Activated naive CD4-positive, alpha-beta T cell treated with anti-CD3 and anti-CD28 coated beads, Interleukin-2, amount 10 ng/mL, durations not matched to agents 7 days and 5 days (primary cell): Measurements from ENCODE around the gene USP1.

ENCODE experiments used
- CTCF ChIA-PET: fragments of 350-600 bp; sonication (Branson Sonifier 250); formaldehyde crosslinking; loops from one replicate; lab custom pipeline; 2021; ENCODE audit warnings: antibody characterized with exemption; lab: Charles Lee
- DNase-seq: peaks from one replicate; pipeline ENCODE4 v3.0.0-alpha.2; 2020
- H3K27ac Mint-ChIP-seq: one replicate; pipeline ENCODE4 v1.8.0; 2021; ENCODE audit warnings: mild to moderate bottlenecking, moderate library complexity, mixed read lengths
- H3K27me3 Mint-ChIP-seq: one replicate; pipeline ENCODE4 v1.8.0; 2021; ENCODE audit warnings: mild to moderate bottlenecking, mixed read lengths
- H3K36me3 Mint-ChIP-seq: one replicate; pipeline ENCODE4 v1.8.0; 2021; ENCODE audit warnings: mixed read lengths
- H3K4me1 Mint-ChIP-seq: one replicate; pipeline ENCODE4 v1.8.0; 2021; ENCODE audit warnings: mixed read lengths
- H3K4me3 Mint-ChIP-seq: one replicate; pipeline ENCODE4 v1.8.0; 2021; ENCODE audit warnings: mild to moderate bottlenecking, moderate library complexity, mixed read lengths
- H3K9me3 Mint-ChIP-seq: one replicate; pipeline ENCODE4 v1.8.0; 2021; ENCODE audit warnings: mixed read lengths

USP1 gene

GRCh38 chr1:62435231-62436038 lies 1.4 kb upstream of the USP1 start:
- H3K4me3 Mint-ChIP-seq, result peak overlapping the region; percentile 86
- peaks cover 17% of the 10 kb centered on the region for H3K36me3 Mint-ChIP-seq
- peaks cover 30% of the 10 kb centered on the region for H3K4me1 Mint-ChIP-seq
- H3K27ac Mint-ChIP-seq, result peak overlapping the region; percentile 100
- peaks cover 8% of the 10 kb centered on the region for H3K27me3 Mint-ChIP-seq
- CTCF ChIA-PET, result interaction anchor here (0.7 to 1.2 kb wide), 2 partner anchors 11 to 311 kb away, joined by 3 read pairs; no protein-coding TSS in a partner anchor
- no peak for DNase-seq
- H3K9me3 Mint-ChIP-seq, result no peaks in the 10 kb centered on the region

GRCh38 chr1:62436039-62436465 lies 797 bp upstream of the USP1 start:
- H3K4me3 Mint-ChIP-seq, result peak overlapping the region; percentile 86
- H3K4me1 Mint-ChIP-seq, result peaks cover 37% of the 10 kb centered on the region
- peak overlapping the region; percentile 100 for H3K27ac Mint-ChIP-seq
- peaks cover 24% of the 10 kb centered on the region for H3K36me3 Mint-ChIP-seq
- H3K27me3 Mint-ChIP-seq, result peaks cover 5% of the 10 kb centered on the region
- CTCF ChIA-PET, result interaction anchor here (1.2 kb wide), 1 partner anchor 310 kb away, joined by 3 read pairs; no protein-coding TSS in a partner anchor
- no peak for DNase-seq
- H3K9me3 Mint-ChIP-seq, result no peaks in the 10 kb centered on the region

- H3K27me3 Mint-ChIP-seq, result peaks cover 4% of the 10 kb centered on the region
- CTCF ChIA-PET, result no interaction called here
- DNase-seq, result no peak
- peaks cover 48% of the 10 kb centered on the region for H3K4me1 Mint-ChIP-seq
- H3K4me3 Mint-ChIP-seq, result peak overlapping the region; percentile 86
- peak overlapping the region; percentile 100 for H3K27ac Mint-ChIP-seq
- no peaks in the 10 kb centered on the region for H3K9me3 Mint-ChIP-seq
- H3K36me3 Mint-ChIP-seq, result peaks cover 35% of the 10 kb centered on the region
These were observed 558 bp downstream of the USP1 start for GRCh38 chr1:62437273-62437940.

- peaks cover 39% of the 10 kb centered on the region for H3K36me3 Mint-ChIP-seq
- no peaks in the 10 kb centered on the region for H3K9me3 Mint-ChIP-seq
- CTCF ChIA-PET, result no interaction called here
- no peak for DNase-seq
- H3K27ac Mint-ChIP-seq, result peak overlapping the region; percentile 88
- H3K4me3 Mint-ChIP-seq, result peak overlapping the region; percentile 86
- peaks cover 48% of the 10 kb centered on the region for H3K4me1 Mint-ChIP-seq
- H3K27me3 Mint-ChIP-seq, result no peaks in the 10 kb centered on the region
These were observed 1.3 kb downstream of the USP1 start for GRCh38 chr1:62438163-62438562.

- Mint-ChIP-seq H3K27me3 (no peaks in the 10 kb centered on the region), H3K27ac (peak overlapping the region; percentile 70), H3K9me3 (no peaks in the 10 kb centered on the region), H3K36me3 (peaks cover 44% of the 10 kb centered on the region), H3K4me3 (peak overlapping the region; percentile 86), H3K4me1 (peaks cover 47% of the 10 kb centered on the region)
- CTCF ChIA-PET, result interaction anchor here (1.3 kb wide), 1 partner anchor 307 kb away, joined by 5 read pairs; no protein-coding TSS in a partner anchor
- no peak for DNase-seq
These were observed 3.0 kb downstream of the USP1 start for GRCh38 chr1:62439652-62440371.

GRCh38 chr1:62444701-62445100 lies 7.9 kb downstream of the USP1 start:
- no peaks in the 10 kb centered on the region for H3K27me3 Mint-ChIP-seq
- DNase-seq, result no peak
- H3K9me3 Mint-ChIP-seq, result no peaks in the 10 kb centered on the region
- no peak overlapping the region for H3K4me3 Mint-ChIP-seq
- CTCF ChIA-PET, result no interaction called here
- peaks cover 49% of the 10 kb centered on the region for H3K4me1 Mint-ChIP-seq
- no peak overlapping the region for H3K27ac Mint-ChIP-seq
- peaks cover 70% of the 10 kb centered on the region for H3K36me3 Mint-ChIP-seq

- no peak for DNase-seq
- Mint-ChIP-seq H3K27me3 (no peaks in the 10 kb centered on the region), H3K9me3 (no peaks in the 10 kb centered on the region), H3K36me3 (peaks cover 60% of the 10 kb centered on the region), H3K4me3 (no peak overlapping the region), H3K4me1 (peaks cover 35% of the 10 kb centered on the region), H3K27ac (no peak overlapping the region)
- CTCF ChIA-PET, result interaction anchor here (0.7 kb wide), 1 partner anchor 48 kb away, joined by 3 read pairs; no protein-coding TSS in a partner anchor
These were observed 11.5 kb downstream of the USP1 start for GRCh38 chr1:62448221-62448933.

- Mint-ChIP-seq H3K9me3 (no peaks in the 10 kb centered on the region), H3K4me3 (no peak overlapping the region), H3K4me1 (peaks cover 31% of the 10 kb centered on the region), H3K36me3 (peaks cover 59% of the 10 kb centered on the region), H3K27ac (peak overlapping the region; percentile 56), H3K27me3 (no peaks in the 10 kb centered on the region)
- no peak for DNase-seq
- CTCF ChIA-PET, result no interaction called here
These were observed 13.5 kb downstream of the USP1 start for GRCh38 chr1:62450301-62450700.

GRCh38 chr1:62452951-62453350 lies 16.1 kb downstream of the USP1 start:
- Mint-ChIP-seq H3K9me3 (no peaks in the 10 kb centered on the region), H3K4me3 (no peak overlapping the region)
- no peak for DNase-seq

GRCh38 chr1:62457955-62458354 lies 21.1 kb downstream of the USP1 start:
- no peaks in the 10 kb centered on the region for H3K27me3 Mint-ChIP-seq
- no peak overlapping the region for H3K27ac Mint-ChIP-seq
- CTCF ChIA-PET, result no interaction called here
- peaks cover 15% of the 10 kb centered on the region for H3K36me3 Mint-ChIP-seq
- no peaks in the 10 kb centered on the region for H3K4me1 Mint-ChIP-seq
- H3K4me3 Mint-ChIP-seq, result no peak overlapping the region
- no peak for DNase-seq
- H3K9me3 Mint-ChIP-seq, result no peaks in the 10 kb centered on the region

More at GRCh38 chr1:62452951-62453350, 16.1 kb downstream of the USP1 start:
- no peak overlapping the region for H3K27ac Mint-ChIP-seq
- H3K36me3 Mint-ChIP-seq, result peaks cover 46% of the 10 kb centered on the region
- CTCF ChIA-PET, result no interaction called here
- H3K27me3 Mint-ChIP-seq, result no peaks in the 10 kb centered on the region
- H3K4me1 Mint-ChIP-seq, result peaks cover 24% of the 10 kb centered on the region

GRCh38 chr1:62462370-62462769 lies 25.5 kb downstream of the USP1 start:
- CTCF ChIA-PET, result no interaction called here
- Mint-ChIP-seq H3K27me3 (no peaks in the 10 kb centered on the region), H3K27ac (no peak overlapping the region), H3K9me3 (no peaks in the 10 kb centered on the region), H3K36me3 (no peaks in the 10 kb centered on the region), H3K4me3 (no peak overlapping the region), H3K4me1 (no peaks in the 10 kb centered on the region)
- no peak for DNase-seq

- Mint-ChIP-seq H3K27me3 (no peaks in the 10 kb centered on the region), H3K27ac (no peak overlapping the region), H3K4me3 (no peak overlapping the region), H3K36me3 (no peaks in the 10 kb centered on the region), H3K4me1 (no peaks in the 10 kb centered on the region), H3K9me3 (no peaks in the 10 kb centered on the region)
- DNase-seq, result no peak
- CTCF ChIA-PET, result no interaction called here
These were observed 30.2 kb downstream of the USP1 start for GRCh38 chr1:62467092-62467491.

- CTCF ChIA-PET, result no interaction called here
- Mint-ChIP-seq H3K4me3 (no peak overlapping the region), H3K36me3 (no peaks in the 10 kb centered on the region), H3K27me3 (no peaks in the 10 kb centered on the region), H3K4me1 (no peaks in the 10 kb centered on the region), H3K9me3 (no peaks in the 10 kb centered on the region), H3K27ac (no peak overlapping the region)
- no peak for DNase-seq
These were observed 39.8 kb downstream of the USP1 start for GRCh38 chr1:62476525-62477219.
